Parathyroid adenoma (tissue), 2 donors: ENCODE data around the gene RBM23.
"Not testable (repeated sequence)": the region's sequence is repeated elsewhere in the genome, so short reads cannot be mapped to it uniquely, and the experiment has no call there.

ENCODE experiments used
- H2AFZ ChIP-seq: fragments of 300-600 bp; sonication (generic); one replicate; pipeline ENCODE4 v1.7.0; 2017; ENCODE audit warnings: antibody characterized with exemption, mild to moderate bottlenecking
- H3K27ac ChIP-seq: fragments of 300-600 bp; sonication (generic); one replicate; pipeline ENCODE4 v1.7.0; 2017
- H3K27me3 ChIP-seq: fragments of 300-600 bp; sonication (generic); one replicate; pipeline ENCODE4 v1.7.0; 2017; ENCODE audit warnings: low read length; ENCODE audit not compliant: control insufficient read depth, insufficient read depth
- H3K36me3 ChIP-seq: fragments of 300-600 bp; sonication (generic); one replicate; pipeline ENCODE4 v1.7.0; 2017; ENCODE audit warnings: low read length; ENCODE audit not compliant: control insufficient read depth, insufficient read depth
- H3K4me1 ChIP-seq: fragments of 300-600 bp; sonication (generic); one replicate; pipeline ENCODE4 v1.7.0; 2017; ENCODE audit warnings: control low read depth
- H3K4me2 ChIP-seq: fragments of 300-600 bp; sonication (generic); one replicate; pipeline ENCODE4 v1.7.0; 2017; ENCODE audit warnings: low read length
- H3K4me3 ChIP-seq: fragments of 300-600 bp; sonication (generic); one replicate; pipeline ENCODE4 v1.7.0; 2017; ENCODE audit warnings: low read depth, low read length
- H3K79me2 ChIP-seq: fragments of 300-600 bp; sonication (generic); one replicate; pipeline ENCODE4 v1.7.0; 2017; ENCODE audit warnings: control low read depth
- H3K9ac ChIP-seq: fragments of 300-600 bp; sonication (generic); one replicate; pipeline ENCODE4 v1.7.0; 2017; ENCODE audit warnings: mild to moderate bottlenecking
- H3K9me3 ChIP-seq: fragments of 300-600 bp; sonication (generic); one replicate; pipeline ENCODE4 v1.7.0; 2017; ENCODE audit warnings: low read length; ENCODE audit not compliant: control insufficient read depth
- TF ChIP-seq, protein P1 (sequence below): fragments of 300-600 bp; sonication (generic); IDR thresholded peaks from one replicate; pipeline ENCODE4 v1.7.0; 2017; ENCODE audit warnings: antibody characterized with exemption, mild to moderate bottlenecking
- donor health status: primary hyperparathyroidism.

RBM23 gene

DNA sequence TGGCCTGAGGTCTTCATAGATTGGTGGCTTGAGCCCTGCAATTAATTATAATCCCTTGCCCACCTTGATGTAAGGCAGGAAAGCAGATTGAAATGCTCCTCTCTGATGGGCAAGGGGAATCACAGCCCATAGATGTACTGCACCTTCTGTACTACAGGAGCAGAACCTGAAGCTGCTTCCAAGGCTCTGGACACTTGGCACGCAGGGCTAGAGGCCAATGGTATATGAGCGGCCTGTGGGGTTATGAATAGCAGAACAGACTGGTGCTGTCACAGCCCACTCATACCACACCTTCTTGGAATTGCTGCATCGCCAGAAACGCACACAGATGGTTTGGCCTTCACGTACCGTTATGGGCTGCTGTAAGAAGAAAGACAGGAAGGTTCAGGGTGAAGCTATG lies 1.7 kb upstream of the RBM23 start:
- TF ChIP-seq, protein P1, sequence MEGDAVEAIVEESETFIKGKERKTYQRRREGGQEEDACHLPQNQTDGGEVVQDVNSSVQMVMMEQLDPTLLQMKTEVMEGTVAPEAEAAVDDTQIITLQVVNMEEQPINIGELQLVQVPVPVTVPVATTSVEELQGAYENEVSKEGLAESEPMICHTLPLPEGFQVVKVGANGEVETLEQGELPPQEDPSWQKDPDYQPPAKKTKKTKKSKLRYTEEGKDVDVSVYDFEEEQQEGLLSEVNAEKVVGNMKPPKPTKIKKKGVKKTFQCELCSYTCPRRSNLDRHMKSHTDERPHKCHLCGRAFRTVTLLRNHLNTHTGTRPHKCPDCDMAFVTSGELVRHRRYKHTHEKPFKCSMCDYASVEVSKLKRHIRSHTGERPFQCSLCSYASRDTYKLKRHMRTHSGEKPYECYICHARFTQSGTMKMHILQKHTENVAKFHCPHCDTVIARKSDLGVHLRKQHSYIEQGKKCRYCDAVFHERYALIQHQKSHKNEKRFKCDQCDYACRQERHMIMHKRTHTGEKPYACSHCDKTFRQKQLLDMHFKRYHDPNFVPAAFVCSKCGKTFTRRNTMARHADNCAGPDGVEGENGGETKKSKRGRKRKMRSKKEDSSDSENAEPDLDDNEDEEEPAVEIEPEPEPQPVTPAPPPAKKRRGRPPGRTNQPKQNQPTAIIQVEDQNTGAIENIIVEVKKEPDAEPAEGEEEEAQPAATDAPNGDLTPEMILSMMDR, result no peak
- H3K9ac ChIP-seq, result no peak overlapping the region
- no peak overlapping the region for H3K27ac ChIP-seq

DNA sequence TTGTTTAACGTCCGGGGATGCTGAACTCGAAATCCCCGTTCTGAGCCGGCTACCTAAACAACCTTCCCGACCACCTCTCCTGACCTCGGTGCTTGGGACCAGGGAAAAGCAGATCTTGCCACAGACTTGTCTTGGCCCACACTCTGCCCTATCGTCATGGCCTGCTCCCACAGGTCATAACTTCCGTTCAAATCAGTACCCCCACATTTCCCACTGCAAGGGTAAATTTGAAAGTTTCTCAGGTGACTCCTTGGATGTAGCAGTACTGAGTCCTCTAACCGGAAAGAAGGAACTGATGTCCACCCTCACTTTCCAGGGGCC lies 612 bp upstream of the RBM23 start:
- Histone ChIP-seq H3K4me1 (peaks cover 20% of the 10 kb centered on the region), H3K27me3 (no peaks in the 10 kb centered on the region), H3K79me2 (peaks cover 36% of the 10 kb centered on the region), H3K27ac (peak overlapping the region; percentile 97), H3K9ac (no peak overlapping the region), H3K36me3 (no peaks in the 10 kb centered on the region), H3K9me3 (no peaks in the 10 kb centered on the region), H3K4me3 (peak overlapping the region; percentile 100), H3K4me2 (peak overlapping the region; percentile 79), H2AFZ (peak overlapping the region; percentile 78)
- TF ChIP-seq, protein P1, result no peak

More for the DNA sequence above, 1.7 kb upstream of the RBM23 start:
- no peak overlapping the region for H3K4me3 ChIP-seq
- no peaks in the 10 kb centered on the region for H3K9me3 ChIP-seq
- H3K79me2 ChIP-seq, result peaks cover 24% of the 10 kb centered on the region
- H2AFZ ChIP-seq, result no peak overlapping the region
- H3K4me1 ChIP-seq, result peaks cover 20% of the 10 kb centered on the region
- no peaks in the 10 kb centered on the region for H3K36me3 ChIP-seq
- H3K4me2 ChIP-seq, result no peak overlapping the region
- no peaks in the 10 kb centered on the region for H3K27me3 ChIP-seq

DNA sequence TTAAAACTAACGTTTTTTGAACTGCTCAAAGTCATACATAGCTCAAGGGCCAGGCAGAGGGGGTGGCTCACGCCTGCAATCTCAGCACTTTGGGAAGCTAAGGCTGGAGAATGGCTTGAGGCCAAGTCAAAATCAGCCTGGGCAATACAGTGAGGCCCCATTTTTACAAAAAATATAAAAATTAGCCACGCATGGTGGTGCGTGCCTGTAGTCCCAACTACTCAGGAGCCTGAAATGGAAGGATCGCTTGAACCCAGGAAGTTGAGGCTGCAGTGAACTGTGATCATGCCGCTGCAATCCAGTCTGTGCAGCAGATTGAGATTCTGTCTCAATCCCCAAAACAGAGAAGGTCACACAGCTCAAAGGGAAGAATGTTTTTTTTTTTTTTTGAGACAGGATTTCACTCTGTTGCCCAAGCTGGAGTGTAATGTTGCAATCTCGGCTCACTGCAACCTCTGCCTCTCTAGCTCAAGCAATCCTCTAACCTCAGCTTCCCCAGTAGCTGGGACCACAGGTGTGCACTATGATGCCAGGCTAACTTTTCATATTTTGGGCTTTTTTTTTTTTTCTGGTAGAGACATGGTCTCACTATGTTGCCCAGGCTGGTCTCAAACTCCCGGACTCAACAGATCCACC lies 2.9 kb downstream of the RBM23 start:
- peaks cover 52% of the 10 kb centered on the region for H3K79me2 ChIP-seq
- no peak overlapping the region for H3K4me3 ChIP-seq
- H3K36me3 ChIP-seq, result no peaks in the 10 kb centered on the region
- no peak overlapping the region for H3K27ac ChIP-seq
- H2AFZ ChIP-seq, result no peak overlapping the region
- no peaks in the 10 kb centered on the region for H3K27me3 ChIP-seq
- no peak overlapping the region for H3K4me2 ChIP-seq
- H3K4me1 ChIP-seq, result peaks cover 20% of the 10 kb centered on the region
- H3K9ac ChIP-seq, result no peak overlapping the region
- no peaks in the 10 kb centered on the region for H3K9me3 ChIP-seq
- TF ChIP-seq, protein P1, result no peak

DNA sequence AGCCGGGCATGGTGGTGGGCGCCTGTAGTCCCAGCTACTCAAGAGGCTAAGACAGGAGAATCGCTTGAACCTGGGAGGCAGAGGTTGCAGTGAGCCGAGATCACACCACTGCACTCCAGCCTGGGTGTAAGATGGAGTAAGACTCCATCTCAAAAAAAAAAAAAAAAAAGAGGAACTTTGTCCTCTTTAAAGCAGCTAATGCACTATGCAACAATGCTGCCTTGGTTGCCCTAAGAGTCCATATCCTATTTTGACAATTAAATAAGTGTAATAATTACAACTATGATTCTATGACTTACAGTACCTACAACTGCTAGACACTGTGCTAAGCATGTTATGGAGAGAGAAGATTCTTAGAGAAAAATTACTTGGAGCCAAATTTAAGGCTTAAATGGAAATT lies 4.1 kb downstream of the RBM23 start:
- not testable (repeated sequence) for H3K27me3 ChIP-seq, H3K36me3 ChIP-seq, H2AFZ ChIP-seq, H3K4me2 ChIP-seq, H3K9me3 ChIP-seq, H3K27ac ChIP-seq, H3K4me3 ChIP-seq, H3K9ac ChIP-seq
- Histone ChIP-seq H3K4me1 (peaks cover 20% of the 10 kb centered on the region), H3K79me2 (peaks cover 56% of the 10 kb centered on the region)

DNA sequence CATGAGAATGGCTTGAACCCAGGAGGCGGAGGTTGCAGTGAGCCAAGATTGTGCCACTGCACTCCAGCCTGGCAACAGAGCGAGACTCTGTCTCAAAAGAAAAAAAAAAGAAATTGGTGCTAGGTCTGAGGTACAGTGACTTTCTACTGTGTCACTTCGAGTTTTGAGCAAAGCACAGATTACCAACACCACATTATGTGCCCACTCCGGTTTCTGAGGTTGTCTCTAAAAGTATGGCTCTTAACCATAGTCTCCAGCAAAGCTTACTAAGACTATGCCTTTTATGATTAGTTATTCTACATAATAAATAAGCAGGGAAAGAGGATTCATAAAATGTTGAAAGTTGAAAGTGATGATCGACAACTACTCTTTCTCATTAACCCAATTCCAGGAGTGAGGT lies 8.0 kb downstream of the RBM23 start:
- no peaks in the 10 kb centered on the region for H3K4me1 ChIP-seq
- no peak overlapping the region for H3K9ac ChIP-seq
- peaks cover 46% of the 10 kb centered on the region for H3K79me2 ChIP-seq
- H3K27ac ChIP-seq, result no peak overlapping the region
- TF ChIP-seq, protein P1, result no peak
- H3K36me3 ChIP-seq, result no peaks in the 10 kb centered on the region
- no peaks in the 10 kb centered on the region for H3K9me3 ChIP-seq
- no peak overlapping the region for H3K4me2 ChIP-seq
- no peaks in the 10 kb centered on the region for H3K27me3 ChIP-seq
- H3K4me3 ChIP-seq, result no peak overlapping the region
- H2AFZ ChIP-seq, result no peak overlapping the region
